22Rv1 (cell line): ENCODE data around the gene STS.

Experiments
- ZFX ChIP-seq: fragments of 450-650 bp; IDR thresholded peaks from 2 replicates; pipeline ENCODE4 v1.6.1; 2017; ENCODE audit warnings: antibody characterized with exemption, borderline replicate concordance
- TF ChIP-seq, protein P1 (sequence below): fragments of 450-650 bp; IDR thresholded peaks from 2 replicates; pipeline ENCODE4 v1.5.1; 2017; ENCODE audit warnings: mild to moderate bottlenecking

DNA sequence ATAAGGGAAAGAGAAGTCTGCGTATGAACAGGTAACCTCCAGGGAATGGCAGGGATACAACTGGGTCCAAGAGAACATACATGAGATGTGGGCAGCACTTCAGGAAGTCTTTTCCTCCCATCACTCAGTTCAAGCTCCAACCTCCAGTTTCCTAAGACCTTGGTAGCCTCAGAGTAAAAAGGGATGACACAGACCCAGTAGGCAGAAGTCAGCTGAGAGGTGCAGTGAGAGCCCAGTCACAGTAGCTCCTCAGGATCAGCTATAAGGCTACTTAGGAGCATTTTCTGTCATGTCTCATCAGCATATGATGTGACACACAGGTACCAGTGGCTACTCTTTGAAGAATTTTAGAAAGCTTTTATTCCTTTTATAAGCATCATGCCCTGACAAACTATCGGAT, 12.5 kb upstream of the STS start:
- TF ChIP-seq, protein P1, sequence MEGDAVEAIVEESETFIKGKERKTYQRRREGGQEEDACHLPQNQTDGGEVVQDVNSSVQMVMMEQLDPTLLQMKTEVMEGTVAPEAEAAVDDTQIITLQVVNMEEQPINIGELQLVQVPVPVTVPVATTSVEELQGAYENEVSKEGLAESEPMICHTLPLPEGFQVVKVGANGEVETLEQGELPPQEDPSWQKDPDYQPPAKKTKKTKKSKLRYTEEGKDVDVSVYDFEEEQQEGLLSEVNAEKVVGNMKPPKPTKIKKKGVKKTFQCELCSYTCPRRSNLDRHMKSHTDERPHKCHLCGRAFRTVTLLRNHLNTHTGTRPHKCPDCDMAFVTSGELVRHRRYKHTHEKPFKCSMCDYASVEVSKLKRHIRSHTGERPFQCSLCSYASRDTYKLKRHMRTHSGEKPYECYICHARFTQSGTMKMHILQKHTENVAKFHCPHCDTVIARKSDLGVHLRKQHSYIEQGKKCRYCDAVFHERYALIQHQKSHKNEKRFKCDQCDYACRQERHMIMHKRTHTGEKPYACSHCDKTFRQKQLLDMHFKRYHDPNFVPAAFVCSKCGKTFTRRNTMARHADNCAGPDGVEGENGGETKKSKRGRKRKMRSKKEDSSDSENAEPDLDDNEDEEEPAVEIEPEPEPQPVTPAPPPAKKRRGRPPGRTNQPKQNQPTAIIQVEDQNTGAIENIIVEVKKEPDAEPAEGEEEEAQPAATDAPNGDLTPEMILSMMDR: no peak
- no peak for TF ChIP-seq ZFX
